Retinal pigment epithelial cell (primary cell): Measurements from ENCODE around the gene PDE4D.
"Not testable (repeated sequence)": the region's sequence is repeated elsewhere in the genome, so short reads cannot be mapped to it uniquely, and the experiment has no call there.

Source experiments
- DNase-seq: peaks from one replicate; pipeline ENCODE4 v3.0.0-alpha.2; 2010; ENCODE audit warnings: low read depth
- H3K4me3 ChIP-seq: 2 replicates; pipeline ENCODE4 v1.5.1; 2011; ENCODE audit warnings: mild to moderate bottlenecking, low read length, control low read depth, moderate library complexity
- TF ChIP-seq, protein P1 (sequence below): conservative IDR thresholded peaks from 2 replicates; pipeline ENCODE4 v1.5.1; 2011; ENCODE audit warnings: low read depth, low read length, control low read depth, inconsistent platforms

The PDE4D gene

DNA sequence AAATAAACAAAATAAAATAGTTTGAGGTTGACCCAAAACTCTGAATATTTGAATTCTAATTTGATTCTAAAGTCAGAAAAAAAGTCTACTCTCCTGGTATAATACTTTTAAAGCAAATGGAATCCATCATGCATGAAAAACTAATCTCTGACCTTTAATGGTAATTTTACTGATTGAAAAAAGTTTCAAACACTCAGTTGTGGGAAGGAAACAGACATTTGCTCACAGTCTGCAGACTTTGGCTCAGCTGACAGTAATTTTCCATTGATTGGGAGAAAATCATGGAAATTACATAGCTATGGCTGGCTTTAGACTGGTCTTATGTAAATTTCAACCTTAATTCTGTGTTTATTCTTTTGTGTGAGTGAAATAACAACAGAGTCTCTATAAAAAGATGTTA, 574.3 kb downstream of the PDE4D start:
- TF ChIP-seq, protein P1, sequence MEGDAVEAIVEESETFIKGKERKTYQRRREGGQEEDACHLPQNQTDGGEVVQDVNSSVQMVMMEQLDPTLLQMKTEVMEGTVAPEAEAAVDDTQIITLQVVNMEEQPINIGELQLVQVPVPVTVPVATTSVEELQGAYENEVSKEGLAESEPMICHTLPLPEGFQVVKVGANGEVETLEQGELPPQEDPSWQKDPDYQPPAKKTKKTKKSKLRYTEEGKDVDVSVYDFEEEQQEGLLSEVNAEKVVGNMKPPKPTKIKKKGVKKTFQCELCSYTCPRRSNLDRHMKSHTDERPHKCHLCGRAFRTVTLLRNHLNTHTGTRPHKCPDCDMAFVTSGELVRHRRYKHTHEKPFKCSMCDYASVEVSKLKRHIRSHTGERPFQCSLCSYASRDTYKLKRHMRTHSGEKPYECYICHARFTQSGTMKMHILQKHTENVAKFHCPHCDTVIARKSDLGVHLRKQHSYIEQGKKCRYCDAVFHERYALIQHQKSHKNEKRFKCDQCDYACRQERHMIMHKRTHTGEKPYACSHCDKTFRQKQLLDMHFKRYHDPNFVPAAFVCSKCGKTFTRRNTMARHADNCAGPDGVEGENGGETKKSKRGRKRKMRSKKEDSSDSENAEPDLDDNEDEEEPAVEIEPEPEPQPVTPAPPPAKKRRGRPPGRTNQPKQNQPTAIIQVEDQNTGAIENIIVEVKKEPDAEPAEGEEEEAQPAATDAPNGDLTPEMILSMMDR = no peak
- no peak for DNase-seq
- H3K4me3 ChIP-seq = no peak overlapping the region

DNA sequence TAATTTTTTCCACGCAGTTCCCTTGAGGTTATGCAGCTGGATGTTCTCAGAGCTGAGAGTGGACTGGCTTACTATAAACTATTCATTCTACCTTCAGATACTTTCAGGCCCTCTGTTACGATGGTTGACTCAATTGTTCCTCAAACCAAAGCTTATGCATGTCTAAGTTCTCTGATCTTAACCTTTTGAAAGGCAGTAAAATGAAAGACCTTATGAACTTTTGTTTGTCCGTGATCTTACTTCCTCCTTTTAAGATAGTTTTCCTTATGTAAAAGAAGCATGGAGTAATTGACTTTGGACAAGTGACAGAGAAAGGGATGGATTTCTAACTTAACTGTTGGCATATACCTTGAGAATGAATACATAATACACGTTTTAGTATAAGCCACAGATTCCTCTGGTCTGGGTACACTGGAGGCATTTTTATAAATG, 575.7 kb downstream of the PDE4D start:
- TF ChIP-seq, protein P1 = no peak
- no peak for DNase-seq
- no peak overlapping the region for H3K4me3 ChIP-seq

DNA sequence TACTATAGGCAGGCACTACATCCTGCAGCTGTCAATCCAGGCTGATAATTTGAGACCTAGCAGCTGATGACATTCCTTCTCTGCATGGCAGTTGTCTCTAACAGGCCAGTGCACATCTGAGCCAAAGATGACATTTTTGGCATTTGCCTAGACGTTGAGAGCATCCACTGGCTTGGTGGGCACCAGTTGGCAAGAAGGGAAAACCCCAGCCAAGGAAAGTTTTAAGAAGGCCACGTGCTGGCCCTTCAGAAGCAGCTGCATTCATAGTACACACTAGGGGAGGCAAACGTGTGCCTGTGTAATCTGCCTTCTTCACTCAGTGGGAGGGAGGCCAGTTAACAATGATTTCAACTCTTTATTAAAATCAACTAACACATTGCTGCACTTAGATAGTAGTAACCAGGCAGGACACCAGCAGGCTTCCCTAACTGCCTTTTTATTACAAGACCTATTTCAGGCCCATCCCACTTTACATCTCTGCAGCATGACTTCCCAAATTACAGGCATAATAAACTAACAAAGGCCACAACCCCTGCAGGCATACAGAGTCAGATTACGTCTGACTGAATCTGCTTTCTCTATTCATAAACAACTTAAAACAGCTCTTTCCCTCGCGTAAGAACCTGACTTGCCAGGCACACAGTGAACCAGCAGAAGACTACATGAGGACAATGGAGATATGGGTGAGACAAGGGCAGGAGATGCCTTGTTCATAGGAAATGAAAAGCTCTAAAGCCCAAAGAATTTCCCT, 576.3 kb downstream of the PDE4D start:
- TF ChIP-seq, protein P1 = no peak
- no peak for DNase-seq
- no peak overlapping the region for H3K4me3 ChIP-seq

DNA sequence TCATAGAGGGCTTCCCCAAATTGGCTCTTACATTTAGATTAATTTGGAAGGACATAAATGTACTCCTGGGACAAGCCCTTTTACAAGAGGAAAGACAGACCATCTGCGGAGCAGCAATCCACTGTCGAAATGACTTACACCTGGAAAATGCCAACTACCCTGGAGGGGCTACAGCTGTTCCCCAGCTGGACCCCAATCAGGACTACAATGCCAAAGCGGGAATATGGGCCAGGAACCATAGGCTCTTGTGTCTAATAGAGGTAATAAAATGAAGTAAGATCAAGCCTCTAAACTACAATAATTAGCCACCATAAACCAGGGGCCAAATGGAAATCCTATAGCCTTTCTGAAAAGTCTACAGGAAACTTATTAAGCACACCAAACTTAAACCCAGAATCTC, 581.3 kb downstream of the PDE4D start:
- no peak for DNase-seq
- H3K4me3 ChIP-seq = no peak overlapping the region
- TF ChIP-seq, protein P1 = no peak

DNA sequence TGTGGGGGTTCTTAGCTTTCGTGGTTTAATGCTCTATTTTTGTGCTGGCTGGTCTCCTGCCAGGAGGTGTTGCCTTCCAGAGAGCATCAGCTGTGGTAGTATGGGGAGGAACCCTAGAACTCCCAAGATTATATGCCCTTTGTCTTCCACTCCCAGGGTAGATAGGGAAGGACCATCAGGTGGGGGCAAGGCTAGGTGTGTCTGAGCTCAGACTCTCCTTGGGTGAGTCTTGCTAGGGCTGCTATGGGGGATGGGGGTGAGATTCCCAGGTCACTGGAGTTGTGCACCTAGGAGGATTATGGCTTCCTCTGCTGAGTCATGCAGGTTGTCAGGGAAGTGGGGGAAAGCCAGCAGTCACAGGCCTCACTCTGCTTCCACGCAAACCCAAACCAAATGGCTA, 584.8 kb downstream of the PDE4D start:
- H3K4me3 ChIP-seq, DNase-seq: not testable (repeated sequence)

DNA sequence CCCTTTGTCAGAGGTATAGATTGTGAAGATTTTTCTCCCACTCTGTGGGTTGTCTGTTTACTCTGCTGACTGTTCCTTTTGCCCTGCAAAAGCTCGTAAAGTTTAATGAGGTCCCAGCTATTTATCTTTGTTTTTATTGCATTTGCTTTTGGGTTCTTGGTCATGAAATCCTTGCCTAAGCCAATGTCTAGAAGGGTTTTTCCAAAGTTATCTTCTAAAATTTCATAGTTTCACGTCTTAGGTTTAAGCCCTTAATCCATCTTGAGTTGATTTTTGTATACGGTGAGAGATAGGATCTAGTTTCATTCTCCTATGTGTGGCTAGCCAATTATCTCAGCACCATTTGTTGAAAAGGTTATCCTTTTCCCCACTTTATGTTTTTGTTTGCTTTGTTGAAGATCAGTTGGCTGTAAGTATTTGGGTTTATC, 590.2 kb downstream of the PDE4D start:
- not testable (repeated sequence) for DNase-seq, H3K4me3 ChIP-seq

DNA sequence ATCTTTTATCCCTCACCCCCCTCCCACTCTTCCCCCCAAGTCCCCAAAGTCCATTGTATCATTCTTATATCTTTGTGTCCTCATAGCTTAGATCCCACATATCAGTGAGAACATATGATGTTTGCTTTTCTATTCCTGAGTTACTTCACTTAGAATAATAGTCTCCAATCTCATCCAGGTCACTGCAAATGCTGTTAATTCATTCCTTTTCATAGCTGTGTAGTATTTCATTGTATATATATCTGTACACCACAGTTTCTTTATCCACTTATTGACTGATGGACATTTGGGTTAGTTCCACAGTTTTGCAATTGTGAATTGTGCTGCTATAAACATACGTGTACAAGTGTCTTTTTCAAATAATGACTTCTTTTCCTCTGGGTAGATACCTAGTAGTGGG, 591.0 kb downstream of the PDE4D start:
- not testable (repeated sequence) for H3K4me3 ChIP-seq

DNA sequence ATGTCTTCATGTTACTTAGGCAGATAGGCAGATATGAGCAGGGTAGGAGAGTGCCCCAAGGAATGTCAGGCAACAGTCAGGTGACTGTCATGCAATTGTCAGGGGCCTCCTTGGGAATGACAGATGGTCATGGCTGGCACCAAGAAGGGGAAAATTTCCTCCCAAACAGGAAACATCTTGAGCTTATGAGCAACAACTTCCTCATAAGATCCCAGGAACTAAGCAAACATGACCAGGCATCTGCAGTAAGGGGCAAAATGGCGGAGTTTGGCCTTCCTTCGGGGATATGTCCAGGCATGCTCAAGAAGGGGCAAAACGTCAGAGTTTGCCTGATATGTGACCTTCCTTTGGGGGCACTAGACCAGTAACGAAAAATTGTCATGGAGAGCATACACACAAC, 591.8 kb downstream of the PDE4D start:
- TF ChIP-seq, protein P1 = no peak

More for the DNA sequence above, 591.0 kb downstream of the PDE4D start:
- not testable (repeated sequence) for DNase-seq

DNA sequence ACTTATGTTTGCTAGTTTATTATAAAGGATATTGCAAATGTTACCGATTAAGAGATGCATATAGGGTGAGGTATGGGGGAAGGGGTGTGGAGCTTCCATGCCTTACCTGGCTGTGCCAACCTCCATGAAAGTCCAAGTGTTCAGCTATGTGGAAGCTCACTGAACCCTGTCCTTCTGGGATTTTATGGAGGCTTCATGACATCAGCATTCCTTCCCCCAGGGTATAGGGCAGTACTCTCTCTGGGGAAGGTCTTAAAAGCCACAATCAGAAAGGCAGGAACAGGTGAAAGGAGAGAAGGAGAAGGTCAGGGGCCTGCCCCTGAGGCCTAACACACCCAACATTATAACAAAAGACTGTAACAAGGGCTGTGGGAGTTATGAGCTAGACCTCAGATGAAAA, 592.6 kb downstream of the PDE4D start:
- no peak for DNase-seq
- no peak overlapping the region for H3K4me3 ChIP-seq
- TF ChIP-seq, protein P1 = no peak

More for the DNA sequence above, 591.8 kb downstream of the PDE4D start:
- no peak overlapping the region for H3K4me3 ChIP-seq
- no peak for DNase-seq
